Ectodermal cell (in vitro differentiated cells): Measurements from ENCODE around the gene TBC1D1.

Source experiments
- H3K27ac ChIP-seq: 2 replicates; pipeline ENCODE4 v1.7.0; 2013; ENCODE audit warnings: mild to moderate bottlenecking, low read depth, low read length; ENCODE audit not compliant: insufficient read depth, poor library complexity, severe bottlenecking
- H3K27me3 ChIP-seq: 2 replicates; pipeline ENCODE4 v1.7.0; 2013; ENCODE audit warnings: mild to moderate bottlenecking, low read length; ENCODE audit not compliant: insufficient read depth, control insufficient read depth, poor library complexity, severe bottlenecking
- H3K36me3 ChIP-seq: one replicate; pipeline ENCODE4 v1.7.0; 2013; ENCODE audit warnings: low read length; ENCODE audit not compliant: control insufficient read depth, insufficient read depth
- H3K4me1 ChIP-seq: one replicate; pipeline ENCODE4 v1.7.0; 2013; ENCODE audit warnings: low read length; ENCODE audit not compliant: control insufficient read depth, insufficient read depth
- H3K4me3 ChIP-seq: 2 replicates; pipeline ENCODE4 v1.7.0; 2013; ENCODE audit warnings: low read depth, low read length, control low read depth; ENCODE audit not compliant: insufficient read depth
- H3K9me3 ChIP-seq: 2 replicates; pipeline ENCODE4 v1.7.0; 2013; ENCODE audit warnings: mild to moderate bottlenecking, low read length, moderate library complexity; ENCODE audit not compliant: control insufficient read depth
- WGBS, 2 experiments: methylation state at CpG; one replicate each; pipeline ENCODE4 v1.1.7; 2013; ENCODE audit warnings: missing lambda C conversion rate in 2 of 2; 5-methylcytosine and 5-hydroxymethylcytosine counted together

Gene TBC1D1

DNA sequence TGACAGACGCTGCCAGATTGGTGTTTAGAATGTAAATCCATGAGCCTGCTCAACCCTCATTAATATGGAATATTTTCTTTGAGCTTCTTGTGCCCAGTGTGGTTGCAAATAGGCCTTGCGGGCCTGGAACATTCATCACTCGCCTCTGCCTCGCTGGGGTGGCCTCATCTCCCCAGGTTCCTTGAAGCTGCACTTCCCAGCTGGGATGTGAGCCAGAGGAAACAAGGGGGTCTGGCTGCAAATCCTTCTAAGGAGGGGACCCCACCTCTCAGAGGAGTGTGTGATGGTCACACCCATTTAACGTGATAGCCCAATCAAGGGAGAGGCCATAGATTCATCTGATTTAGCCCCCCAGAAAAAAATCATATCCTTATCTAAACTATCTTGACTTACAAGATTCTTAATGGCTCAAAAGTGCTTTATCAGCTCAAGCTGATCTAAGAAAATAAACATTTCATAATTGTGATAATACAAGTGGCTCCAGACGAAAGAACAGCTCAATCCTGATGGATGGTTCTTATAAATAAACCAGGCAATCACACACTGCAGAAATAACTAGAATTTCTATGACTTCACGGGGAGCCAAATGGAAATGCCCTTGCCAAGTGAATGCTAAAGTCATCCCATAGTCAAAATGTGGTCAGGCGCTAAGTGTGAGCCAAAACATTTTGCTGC lies 259.2 kb downstream of the TBC1D1 start:
- no peaks in the 10 kb centered on the region for H3K27me3 ChIP-seq
- no peaks in the 10 kb centered on the region for H3K9me3 ChIP-seq
- peaks cover 8% of the 10 kb centered on the region for H3K4me1 ChIP-seq
- H3K36me3 ChIP-seq, result no peaks in the 10 kb centered on the region
- no peak overlapping the region for H3K4me3 ChIP-seq
- 90 to 97% methylated on average over 7 to 8 of the region's 8 CpGs for WGBS, 2 experiments
- no peak overlapping the region for H3K27ac ChIP-seq

- H3K27ac ChIP-seq, result no peak overlapping the region
- peaks cover 8% of the 10 kb centered on the region for H3K4me1 ChIP-seq
- no peak overlapping the region for H3K4me3 ChIP-seq
- WGBS, 2 experiments, result 92 to 98% methylated on average over 5 of the region's 5 CpGs
- H3K27me3 ChIP-seq, result no peaks in the 10 kb centered on the region
- no peaks in the 10 kb centered on the region for H3K36me3 ChIP-seq
- no peaks in the 10 kb centered on the region for H3K9me3 ChIP-seq
Observed at GRCh38 chr4:38150766-38151165, 259.9 kb downstream of the TBC1D1 start.

DNA sequence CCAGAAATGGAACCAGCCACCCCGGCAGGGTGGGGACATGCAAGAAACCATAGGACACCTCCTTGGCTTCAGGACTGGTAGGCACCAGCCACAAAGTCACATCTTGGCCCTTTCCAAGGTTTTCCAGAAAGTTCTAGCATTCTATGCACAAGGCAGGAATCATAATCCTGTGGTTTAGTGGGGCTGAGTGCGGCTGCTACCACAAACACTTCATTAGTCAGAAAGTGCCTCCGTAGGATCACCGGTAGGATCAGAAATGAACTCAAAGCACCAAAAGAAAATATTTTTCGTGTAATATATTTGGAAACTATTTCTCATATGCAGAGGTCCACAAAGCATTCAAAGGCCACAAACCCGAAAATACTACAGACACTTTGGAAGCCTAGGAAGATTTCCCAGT lies 261.0 kb downstream of the TBC1D1 start:
- Histone ChIP-seq H3K36me3 (no peaks in the 10 kb centered on the region), H3K27me3 (no peaks in the 10 kb centered on the region), H3K9me3 (no peaks in the 10 kb centered on the region), H3K27ac (no peak overlapping the region), H3K4me1 (peaks cover 8% of the 10 kb centered on the region), H3K4me3 (no peak overlapping the region)
- 92 to 97% methylated on average over 3 to 6 of the region's 6 CpGs for WGBS, 2 experiments

DNA sequence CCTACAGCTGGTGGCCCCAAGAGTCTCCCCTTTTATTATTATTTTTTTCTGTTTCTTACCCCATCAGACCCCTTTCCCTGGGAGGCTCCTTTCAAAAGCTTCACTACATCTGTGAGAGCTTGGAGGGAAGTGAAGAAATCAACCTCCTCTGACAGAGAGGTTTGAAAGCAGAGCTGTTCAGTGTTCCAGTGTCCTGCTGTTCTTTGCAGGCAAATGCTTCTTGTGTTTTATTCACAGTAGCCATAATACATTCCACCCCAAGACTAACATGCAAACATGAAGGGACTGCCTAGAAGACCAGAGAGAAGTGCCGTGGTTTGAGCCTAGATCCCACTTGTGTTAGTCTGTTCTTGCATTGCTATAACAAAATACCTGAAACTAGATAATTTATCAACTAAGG lies 261.4 kb downstream of the TBC1D1 start:
- Histone ChIP-seq H3K36me3 (no peaks in the 10 kb centered on the region), H3K9me3 (no peaks in the 10 kb centered on the region), H3K27me3 (no peaks in the 10 kb centered on the region), H3K27ac (no peak overlapping the region), H3K4me1 (peaks cover 8% of the 10 kb centered on the region), H3K4me3 (no peak overlapping the region)
- 50 to 82% methylated on average over 1 of the region's 1 CpG for WGBS, 2 experiments

- Histone ChIP-seq H3K4me1 (peaks cover 8% of the 10 kb centered on the region), H3K4me3 (no peak overlapping the region), H3K9me3 (no peaks in the 10 kb centered on the region), H3K27ac (no peak overlapping the region), H3K27me3 (no peaks in the 10 kb centered on the region), H3K36me3 (no peaks in the 10 kb centered on the region)
- WGBS, 2 experiments, result 87 to 91% methylated on average over 7 of the region's 7 CpGs
Observed at GRCh38 chr4:38152721-38153386, 262.0 kb downstream of the TBC1D1 start.

DNA sequence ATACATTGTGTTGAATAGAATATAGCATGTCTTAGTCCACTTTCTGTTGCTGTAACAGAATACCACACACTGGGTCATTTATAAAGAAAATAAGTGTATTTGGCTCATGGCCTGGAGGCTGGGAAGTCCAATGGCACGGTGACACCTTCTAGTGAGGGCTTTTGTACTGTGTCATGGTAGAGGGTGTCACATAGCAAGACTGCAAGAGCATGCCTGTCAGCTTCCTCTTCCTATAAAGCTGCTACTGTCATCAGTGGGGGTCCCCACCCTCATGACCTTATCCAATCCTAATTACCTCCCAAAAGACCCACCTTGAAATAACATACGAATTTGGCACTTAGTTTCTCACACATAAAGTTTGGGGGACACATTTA lies 262.5 kb downstream of the TBC1D1 start:
- H3K36me3 ChIP-seq, result no peaks in the 10 kb centered on the region
- no peaks in the 10 kb centered on the region for H3K27me3 ChIP-seq
- H3K4me1 ChIP-seq, result peaks cover 8% of the 10 kb centered on the region
- H3K4me3 ChIP-seq, result no peak overlapping the region
- H3K27ac ChIP-seq, result no peak overlapping the region
- H3K9me3 ChIP-seq, result no peaks in the 10 kb centered on the region
- WGBS, 2 experiments, result 90 to 98% methylated on average over 2 of the region's 2 CpGs

DNA sequence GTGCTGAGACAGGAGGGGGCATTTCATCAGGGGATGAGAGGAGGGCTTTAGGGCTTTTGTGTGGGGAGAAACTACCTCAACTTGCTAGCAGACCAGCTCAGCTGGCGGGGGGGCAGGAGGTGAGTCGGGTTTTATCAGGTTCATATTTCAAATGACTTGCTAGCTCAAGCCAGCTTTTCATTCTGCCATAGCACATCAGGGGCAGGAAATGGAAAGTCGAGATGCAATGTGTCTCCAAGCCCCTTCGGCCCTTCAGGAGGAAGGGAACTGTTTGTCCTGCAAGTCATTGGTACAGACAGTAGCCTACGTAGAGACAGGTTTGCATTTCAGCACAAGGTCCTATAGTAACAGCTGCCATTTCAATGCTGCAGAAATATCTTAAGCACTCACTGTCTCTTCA lies 263.4 kb downstream of the TBC1D1 start:
- H3K9me3 ChIP-seq, result no peaks in the 10 kb centered on the region
- H3K27me3 ChIP-seq, result no peaks in the 10 kb centered on the region
- WGBS, 2 experiments, result 86 to 88% methylated on average over 5 of the region's 5 CpGs
- no peak overlapping the region for H3K27ac ChIP-seq
- no peak overlapping the region for H3K4me3 ChIP-seq
- no peaks in the 10 kb centered on the region for H3K36me3 ChIP-seq
- peaks cover 8% of the 10 kb centered on the region for H3K4me1 ChIP-seq

DNA sequence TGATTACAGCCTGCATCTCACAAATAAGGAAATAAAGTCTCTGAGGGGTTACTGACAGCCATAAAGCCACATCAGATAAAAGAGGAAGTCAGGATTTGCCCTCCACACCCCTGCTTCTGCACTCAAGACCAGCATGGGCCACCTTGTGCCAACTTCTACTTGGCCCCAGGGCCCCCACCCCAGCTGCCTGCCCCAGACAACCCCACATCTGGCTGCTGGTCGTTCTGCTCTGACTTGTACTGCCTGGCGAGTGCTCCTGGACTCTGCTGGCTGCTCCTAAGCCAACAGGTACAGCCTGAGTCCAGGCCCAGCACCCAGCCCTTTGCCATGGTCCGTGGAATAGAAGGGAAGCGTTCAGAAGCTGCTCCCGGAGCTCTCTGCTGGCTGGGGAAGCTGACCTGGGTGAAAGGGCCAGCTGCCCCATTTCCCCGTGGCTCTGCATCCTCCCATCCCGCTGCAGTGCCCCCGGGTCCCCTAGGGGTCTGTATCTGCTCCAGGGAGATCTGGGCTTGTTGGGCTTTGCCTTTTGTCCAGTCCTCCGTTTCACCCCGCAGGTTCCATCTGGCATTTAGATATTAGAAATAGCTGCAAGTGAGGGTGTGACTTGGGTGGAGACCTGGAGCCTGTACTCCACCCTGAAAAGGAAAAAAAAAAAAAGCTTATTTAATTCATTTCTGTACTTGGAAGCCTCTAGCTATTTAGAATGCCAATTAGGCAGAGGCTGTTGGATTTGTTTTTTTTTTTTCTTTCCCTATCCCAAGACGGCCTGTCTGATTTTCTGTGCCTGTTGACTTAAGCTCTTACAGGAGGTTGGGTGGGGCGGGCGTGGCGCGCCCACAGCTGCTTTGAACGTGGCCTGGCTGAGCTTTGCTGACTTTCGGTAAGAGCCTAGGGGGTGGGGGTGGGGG lies 264.1 kb downstream of the TBC1D1 start:
- no peak overlapping the region for H3K4me3 ChIP-seq
- 88 to 90% methylated on average over 17 of the region's 17 CpGs for WGBS, 2 experiments
- peaks cover 8% of the 10 kb centered on the region for H3K4me1 ChIP-seq
- H3K36me3 ChIP-seq, result no peaks in the 10 kb centered on the region
- no peaks in the 10 kb centered on the region for H3K27me3 ChIP-seq
- no peaks in the 10 kb centered on the region for H3K9me3 ChIP-seq
- no peak overlapping the region for H3K27ac ChIP-seq

- Histone ChIP-seq H3K36me3 (no peaks in the 10 kb centered on the region), H3K4me1 (peaks cover 15% of the 10 kb centered on the region), H3K9me3 (no peaks in the 10 kb centered on the region), H3K4me3 (no peak overlapping the region), H3K27me3 (no peaks in the 10 kb centered on the region), H3K27ac (no peak overlapping the region)
- 91 to 93% methylated on average over 7 of the region's 7 CpGs for WGBS, 2 experiments
Observed at GRCh38 chr4:38155589-38156294, 264.9 kb downstream of the TBC1D1 start.
